Dedifferentiated amniotic fluid mesenchymal stem cell (primary cell): Measurements from ENCODE around the gene PLIN1.

Experiments
- DNase-seq: peaks from one replicate; pipeline ENCODE4 v3.0.0-alpha.2; 2016; ENCODE audit errors: extremely low spot score

PLIN1 gene

DNA sequence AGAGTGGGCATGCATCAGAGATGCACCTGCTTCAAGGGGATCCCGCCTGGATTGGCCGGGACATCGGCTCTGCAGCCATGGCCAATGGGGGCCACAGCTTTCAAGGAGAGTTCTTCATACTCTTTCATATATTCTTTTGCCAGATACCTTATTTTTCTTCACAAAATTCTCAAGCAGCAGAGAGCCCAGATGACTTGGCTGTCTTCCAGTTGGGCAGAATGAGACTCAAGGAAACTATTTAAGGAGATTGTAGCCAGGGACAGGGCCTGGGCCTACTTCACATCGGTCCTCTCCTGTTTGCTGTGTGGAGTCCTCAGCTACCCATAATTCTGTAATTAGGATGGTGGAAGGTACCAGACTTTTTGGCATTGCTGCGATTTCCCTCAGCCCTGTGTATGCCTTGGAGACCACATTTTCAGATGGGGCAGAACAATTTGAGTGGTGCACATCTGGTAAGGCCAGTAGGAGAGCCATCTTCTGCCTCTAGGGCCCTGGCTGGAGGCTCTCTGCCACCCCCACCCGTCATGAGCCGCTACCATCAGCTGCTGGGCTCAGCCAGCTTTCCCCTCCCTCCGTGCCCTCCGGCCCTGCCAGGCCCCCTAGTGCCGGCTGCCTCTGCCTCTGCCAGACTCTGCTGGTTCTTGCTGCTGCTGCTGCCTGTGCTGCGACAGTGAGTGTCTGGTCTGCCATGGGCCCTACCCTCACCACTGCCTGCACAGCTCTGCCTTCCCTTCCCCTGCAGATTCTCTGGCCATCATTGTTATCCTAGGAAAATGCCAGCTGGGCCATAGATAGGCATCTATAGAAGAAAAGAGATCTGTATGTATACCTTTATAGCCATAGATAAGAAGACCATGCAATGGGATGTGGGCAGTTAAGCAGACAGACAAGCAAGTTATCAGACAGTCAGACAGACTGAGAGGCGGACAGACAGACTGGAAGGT, 6.7 kb downstream of the PLIN1 start:
- DNase-seq: peak; percentile 42

DNA sequence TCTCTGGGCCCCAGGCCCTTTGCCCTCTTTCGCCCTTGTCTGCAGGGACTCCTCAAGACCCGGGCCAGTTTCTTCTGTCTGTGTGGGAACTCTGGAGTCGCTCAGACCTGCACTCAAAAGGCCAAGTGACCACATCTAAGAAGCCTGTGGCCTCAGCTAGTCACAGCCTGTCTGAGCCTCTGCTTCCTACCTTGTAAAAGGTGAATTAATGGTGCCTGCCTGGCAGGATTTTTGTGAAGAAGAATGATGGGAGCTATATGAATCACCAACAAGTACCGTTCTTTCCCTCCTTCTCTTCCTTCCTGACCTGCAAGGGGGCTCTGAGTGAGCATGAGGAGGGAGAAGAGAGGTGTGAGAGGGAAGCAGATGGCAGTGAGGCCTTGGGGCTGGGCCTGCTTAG, 7.5 kb downstream of the PLIN1 start:
- no peak for DNase-seq

DNA sequence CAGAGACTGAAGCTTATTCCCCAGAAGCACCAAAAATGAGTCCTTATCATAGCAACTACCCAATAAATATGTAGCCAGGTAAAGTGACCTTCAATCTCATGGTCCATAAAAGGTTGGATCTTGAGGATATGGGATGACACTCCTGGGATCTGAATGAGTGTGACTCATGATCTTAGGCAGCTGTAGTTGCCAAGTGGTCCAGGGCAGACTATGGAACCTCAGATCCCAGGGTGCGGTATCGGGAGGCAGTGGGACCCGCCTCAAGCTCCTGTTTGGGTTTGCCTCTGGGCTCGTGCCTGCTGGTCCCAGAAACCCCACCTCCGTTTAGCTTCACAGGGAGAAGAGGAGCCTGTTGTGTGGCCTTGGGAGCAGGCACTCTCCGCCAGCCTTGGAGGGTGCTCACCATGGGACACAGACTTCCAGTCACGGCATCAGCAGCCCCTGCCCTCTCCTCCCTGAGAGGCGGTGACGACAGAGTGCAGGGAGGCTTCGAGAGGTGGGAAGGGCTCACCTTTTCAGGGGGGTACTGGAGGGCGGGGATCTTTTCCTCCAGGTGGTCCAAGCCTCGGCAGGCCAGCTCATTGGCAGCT, 8.1 kb downstream of the PLIN1 start:
- no peak for DNase-seq

DNA sequence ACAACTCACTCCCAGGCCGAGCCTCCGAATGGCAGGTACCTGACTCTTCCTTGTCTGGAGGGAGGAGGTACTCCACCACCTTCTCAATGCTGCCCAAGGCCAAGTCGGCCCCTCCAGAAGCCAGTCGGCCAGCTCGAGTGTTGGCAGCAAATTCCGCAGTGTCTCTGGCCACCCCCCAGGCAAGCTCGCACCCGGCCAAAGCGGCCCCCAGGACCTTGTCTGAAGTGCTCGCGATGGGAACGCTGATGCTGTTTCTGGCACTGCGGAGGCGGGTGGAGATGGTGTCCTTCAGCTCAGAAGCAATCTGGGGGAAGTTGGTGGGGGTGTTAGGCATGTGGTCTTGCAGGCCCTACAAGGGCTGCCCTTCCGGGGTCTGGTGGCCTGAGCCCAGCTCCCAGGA, 9.2 kb downstream of the PLIN1 start:
- no peak for DNase-seq

DNA sequence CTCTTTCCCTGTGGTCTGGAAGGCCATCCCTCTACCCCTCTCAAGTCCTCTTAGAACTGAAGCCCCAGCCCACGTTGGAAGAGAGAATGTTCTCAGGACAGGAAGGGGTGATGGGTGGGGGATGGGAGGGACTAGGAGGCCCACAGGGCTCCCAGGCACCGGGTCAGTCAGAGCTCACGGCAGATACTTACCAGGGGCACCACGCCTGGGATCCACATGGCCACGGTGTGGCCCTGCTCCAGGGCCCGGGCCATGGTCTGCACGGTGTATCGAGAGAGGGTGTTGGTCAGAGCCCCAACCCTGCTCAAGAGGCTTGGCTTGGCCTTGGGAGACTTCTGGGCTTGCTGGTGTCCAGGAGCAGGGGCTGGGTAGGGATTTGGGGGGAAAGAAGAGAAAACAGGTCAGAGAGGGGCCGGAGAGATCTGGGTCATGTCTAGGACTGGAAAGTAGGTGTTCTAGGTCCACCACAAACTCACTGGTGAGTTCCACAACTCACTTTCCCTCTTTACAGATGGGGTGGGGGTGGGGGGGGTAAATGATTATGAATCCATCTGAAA, 9.8 kb downstream of the PLIN1 start:
- DNase-seq: no peak

DNA sequence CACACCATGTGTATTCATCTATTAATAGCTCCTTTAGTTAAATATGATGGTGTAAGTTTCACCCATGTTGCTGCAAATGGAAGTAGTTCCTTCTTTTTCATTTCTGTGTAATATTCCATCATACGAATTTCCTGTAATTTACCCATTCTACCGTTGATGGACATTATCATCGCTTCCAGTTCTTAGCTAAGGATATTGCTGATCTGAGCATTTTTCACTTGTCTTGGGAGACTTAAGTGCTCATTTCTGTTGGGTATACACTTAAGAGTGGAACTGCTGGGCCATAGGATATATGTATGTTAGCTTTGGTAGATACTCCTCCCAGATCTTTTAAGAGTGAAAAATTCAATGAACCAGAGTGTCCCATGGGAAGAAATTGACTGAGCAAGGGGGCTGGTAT, 11.0 kb downstream of the PLIN1 start:
- no peak for DNase-seq

DNA sequence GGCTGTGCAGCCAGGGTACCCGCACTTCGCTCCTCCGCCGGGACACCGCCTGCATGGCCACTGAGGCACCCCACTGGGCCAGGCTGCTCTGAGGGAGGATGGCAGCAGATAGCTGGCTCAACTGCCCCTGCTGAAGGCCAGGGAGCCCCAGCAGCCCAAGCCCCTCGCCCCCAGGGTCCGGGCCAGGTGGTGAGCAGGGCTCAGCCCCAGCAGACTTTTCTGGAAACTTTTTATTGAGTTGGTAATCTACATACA, 11.5 kb downstream of the PLIN1 start:
- no peak for DNase-seq

DNA sequence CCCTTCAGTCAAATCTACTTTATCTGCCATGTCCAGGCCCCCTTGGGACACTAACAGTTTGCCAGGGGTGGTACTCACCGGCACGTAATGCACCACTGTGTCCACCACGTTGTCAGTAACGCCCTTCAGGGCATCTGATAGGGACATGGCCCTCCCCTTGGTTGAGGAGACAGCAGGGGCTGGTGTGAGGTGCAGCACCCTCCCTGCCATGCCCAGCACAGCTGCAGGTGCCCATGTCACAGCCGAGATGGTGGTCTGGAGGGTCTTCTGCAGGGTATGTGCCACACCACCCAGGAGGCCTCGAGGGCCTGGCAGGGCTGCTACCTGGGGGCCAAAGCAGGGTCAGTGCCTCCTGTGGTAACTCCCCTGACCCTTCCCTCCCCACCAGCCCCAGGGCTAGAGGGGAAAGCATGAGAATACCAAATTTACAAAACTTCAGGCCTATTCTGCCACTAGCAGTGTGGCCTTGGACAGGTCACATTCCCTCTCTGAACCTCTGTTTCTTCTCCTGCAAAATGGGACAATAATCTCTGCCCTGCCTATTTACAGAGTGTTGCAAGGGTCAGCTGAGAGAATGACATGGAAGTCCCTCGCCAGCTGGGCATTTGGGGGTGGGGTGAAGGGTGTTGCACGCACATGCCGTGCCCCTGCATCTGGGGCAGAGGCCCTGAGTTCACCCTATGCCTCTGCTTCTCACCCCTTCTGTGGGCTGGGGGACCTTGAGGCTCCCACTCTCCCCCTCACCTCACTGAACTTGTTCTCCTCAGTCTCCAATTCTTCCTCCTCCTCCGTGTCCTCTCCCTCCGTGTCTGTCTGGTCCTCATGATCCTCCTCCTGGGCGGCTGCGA, 12.1 kb downstream of the PLIN1 start:
- no peak for DNase-seq

DNA sequence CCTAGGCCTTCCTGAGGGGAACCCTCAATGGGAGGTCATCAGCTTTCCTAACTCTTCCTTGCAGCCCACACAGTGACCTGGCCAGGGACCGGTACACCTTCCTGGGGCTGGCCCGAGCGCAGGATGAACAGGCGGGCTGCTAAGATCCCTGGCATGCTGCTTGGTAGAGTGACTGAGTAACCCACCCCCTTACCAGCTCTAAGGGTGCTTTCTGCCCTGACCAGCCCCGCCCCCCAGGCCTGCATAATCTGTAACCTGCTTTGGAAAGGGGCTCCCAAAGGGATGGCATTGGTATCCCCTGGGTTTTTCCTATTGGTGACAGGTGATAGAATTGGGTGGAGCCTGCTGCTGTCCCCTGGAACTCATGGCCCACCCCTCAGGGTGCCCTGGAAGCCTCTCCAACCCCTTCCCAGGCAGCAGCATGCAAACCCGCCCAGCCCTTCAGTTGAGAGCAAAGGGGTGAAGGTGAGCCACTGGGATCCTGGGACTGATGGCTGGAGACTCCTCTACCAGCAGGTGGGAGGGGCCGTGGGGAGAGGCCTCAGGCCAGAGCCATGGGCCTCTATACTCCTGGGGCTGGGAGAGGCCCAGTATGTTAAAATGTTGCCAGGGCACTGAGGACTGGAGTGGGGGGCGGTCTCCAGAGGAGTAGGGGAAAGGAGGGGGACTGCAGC, 12.8 kb downstream of the PLIN1 start:
- no peak for DNase-seq

DNA sequence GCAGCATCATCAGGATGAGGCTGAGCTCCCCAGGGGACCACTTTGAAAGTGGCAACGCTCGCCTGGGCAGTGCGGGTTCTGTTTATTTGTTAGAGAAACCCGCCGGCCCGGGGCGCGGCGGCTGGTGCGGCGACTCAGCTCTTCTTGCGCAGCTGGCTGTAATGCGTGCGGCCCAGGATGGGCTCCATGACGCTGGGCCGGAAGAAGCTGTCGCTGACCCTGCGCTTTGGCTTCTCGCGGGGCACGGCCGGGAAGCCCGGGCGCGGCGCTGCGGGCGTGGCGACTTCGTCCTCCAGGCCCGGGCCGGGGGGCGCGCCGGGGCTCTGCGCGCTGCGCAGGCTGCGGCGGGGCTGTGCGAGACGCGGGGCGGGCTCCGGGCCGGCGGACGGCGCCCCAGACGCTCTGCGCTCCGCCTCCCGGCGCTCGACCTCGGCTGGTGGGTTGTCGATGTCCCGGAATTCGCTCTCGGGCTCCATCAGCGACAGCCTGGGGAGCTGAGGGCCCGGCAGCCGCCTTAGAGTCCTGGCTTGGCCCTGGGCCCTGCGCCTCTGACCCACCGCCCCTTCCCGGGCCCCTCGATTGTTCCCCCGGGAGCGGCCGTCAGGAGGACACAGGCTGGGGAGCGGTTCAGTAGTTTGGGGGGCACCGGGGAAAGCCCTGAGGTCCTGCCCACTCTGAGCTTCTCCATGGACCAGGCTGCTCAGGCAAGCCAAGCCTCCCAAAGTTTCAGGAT, 13.6 kb downstream of the PLIN1 start:
- peak; percentile 17 for DNase-seq

DNA sequence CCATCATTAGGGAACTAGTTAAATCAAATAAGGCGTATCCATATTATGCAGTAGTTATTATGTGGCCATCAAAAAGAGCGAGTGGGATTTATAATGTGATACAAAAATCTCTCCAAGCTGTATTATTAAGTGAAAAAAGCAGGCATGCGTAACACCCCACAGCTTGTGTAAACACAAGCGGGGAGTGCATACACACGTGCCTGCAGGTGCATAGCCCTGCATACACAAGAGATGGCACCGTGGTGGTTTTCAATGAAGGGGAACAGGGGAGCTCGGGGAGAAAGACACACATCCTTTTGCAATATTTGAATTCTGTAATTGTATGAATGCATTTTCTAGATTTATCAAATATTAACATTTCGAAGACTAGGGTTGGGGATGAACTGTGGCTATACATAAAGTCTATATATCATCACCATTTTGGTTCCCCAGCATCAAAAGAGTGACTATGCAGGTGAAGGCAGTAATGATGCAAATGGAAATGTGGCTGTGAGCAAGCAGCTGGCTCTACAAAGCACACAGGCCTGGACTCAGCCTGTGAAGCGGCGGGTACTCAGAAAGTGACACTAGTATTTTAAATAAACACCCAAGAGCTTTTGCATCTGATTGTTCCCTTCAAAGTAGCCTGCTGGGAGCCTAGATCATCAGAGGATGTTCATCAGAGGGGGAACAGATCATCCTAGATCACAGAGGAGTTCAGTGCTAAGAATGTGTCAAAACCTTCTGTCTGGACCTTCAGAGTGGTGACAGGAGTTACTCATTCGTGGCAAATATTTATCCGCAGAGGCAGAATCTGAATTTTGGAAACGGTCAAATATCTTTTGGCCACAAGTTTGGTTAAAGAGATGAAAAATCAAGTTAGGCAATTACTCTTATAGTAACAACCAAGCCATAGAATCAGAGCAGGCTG, 14.5 kb downstream of the PLIN1 start:
- no peak for DNase-seq

DNA sequence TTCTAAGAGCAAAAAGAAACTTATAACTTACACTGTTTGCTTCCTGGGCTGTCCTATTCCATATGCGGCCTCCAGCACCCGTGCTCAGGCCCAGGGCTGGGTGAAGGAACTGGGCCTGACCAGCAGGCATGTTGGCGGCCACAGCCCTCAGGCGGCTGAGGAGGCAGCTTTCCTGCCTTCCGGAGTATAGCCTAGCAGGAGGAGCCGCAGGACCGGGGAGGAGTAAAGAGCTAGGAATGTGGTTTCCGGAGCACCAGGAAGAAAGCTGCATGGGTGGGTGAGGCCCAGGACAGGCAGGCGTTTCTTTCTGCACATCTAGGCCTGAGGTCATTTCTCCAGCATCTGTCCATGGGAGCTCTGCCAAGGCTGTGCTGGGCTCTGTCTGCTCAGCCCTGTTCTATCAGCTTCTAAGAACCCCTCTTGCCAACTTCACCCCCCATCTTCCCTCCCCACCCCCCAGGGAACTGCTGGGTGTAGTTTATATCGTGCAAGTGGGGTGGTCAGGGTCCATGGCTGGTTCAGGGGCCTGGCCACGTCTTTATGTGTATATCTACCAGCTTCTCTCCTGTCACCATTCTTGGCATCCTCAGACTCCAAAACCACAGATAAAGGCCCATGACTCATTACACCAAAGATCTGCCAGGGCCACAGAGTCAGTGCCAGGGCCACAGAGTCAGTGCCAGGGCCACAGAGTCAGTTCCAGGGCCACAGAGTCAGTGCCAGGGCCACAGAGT, 16.1 kb downstream of the PLIN1 start:
- DNase-seq: peak; percentile 80

DNA sequence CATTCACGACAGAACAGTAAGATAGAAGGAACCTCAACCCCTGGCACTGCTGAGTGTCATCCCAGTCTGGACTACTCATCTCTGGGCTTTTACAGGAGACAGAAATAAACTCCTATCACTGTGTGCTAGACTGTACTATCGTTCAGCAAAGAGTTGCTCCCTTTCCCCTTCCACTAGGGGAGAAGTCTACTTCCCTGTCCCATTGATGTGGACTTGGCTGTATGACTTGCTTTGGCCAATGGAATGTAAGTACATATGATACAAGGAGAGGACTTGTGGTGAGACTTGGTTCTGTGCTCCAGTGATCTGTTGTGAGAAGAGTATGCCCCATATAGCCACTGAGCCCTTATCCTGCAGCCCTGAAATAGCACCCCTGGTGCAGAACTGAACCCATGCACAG, 18.6 kb downstream of the PLIN1 start:
- no peak for DNase-seq

DNA sequence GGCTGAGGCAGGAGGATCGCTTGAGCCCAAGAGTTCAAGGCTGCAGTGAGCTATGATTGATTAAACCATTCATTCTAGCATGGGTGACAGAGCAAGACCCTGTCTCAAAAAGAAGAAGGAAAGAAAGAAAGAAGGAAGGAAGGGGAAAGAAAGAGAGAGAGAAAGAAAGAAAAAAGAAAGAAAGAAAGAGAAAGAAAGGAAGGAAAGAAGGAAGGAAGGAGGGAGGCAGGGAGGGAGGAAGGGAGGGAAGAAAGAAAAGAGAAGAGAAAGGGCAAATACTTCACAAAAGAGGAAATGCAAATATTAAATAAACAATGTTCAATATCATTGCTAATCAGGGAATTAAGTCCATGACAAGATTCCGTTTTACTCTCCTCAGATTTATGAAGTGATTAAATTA, 19.9 kb downstream of the PLIN1 start:
- no peak for DNase-seq

DNA sequence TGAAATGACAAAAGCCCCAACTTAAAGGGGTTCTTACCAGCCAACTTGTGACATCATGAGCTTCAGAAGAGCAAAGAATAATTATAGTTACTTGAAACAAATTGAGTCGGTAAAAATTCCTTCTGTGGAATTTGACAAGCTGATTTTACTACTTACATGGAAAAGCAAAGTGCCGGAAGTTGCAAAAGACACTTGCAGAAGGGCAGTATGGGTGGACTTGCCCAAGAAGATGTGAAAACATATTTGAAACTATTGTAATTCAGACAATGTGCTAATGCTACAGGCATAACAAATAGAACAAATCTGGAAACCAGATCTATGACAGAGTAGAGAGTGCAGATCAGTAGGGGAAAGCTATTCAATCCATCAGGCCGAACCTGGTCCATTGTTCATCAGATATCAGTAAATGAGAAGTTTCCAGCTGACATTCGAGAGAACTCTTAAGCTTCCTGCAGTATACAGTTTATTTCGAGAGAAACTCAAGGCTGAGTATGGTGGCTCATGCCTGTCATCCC, 21.4 kb downstream of the PLIN1 start:
- DNase-seq: no peak

DNA sequence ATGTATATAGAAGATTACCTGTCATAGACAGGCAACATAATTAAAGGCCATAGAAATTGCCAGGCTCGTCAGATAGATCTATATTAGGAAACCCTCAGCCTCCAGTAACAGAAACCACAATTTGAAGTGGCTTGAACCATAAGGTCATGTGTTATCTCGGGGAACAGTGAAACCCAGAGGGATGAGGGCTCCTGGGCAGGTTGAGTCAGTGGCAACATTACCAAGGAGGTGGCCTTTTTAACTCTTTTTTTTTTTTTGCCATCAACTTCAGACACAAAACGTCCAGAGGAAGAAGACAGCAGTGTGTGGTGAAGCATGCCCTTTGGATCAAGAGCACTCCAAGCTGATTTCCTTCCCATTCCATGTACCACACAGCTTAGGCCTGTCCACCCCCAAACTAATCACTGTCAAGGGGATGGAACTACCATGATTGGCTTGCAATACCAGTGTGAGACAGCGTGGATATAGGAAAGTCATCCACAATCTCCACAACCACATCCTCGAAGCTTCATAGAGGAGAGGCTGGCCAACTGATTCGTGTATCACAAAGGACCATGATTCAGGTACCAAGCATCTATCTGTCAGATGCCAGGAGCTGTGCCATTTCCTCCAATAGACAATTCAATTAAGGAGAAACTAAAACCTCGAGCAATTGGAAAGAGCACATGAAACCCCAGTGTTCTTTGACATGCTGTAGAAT, 22.9 kb downstream of the PLIN1 start:
- DNase-seq: no peak

DNA sequence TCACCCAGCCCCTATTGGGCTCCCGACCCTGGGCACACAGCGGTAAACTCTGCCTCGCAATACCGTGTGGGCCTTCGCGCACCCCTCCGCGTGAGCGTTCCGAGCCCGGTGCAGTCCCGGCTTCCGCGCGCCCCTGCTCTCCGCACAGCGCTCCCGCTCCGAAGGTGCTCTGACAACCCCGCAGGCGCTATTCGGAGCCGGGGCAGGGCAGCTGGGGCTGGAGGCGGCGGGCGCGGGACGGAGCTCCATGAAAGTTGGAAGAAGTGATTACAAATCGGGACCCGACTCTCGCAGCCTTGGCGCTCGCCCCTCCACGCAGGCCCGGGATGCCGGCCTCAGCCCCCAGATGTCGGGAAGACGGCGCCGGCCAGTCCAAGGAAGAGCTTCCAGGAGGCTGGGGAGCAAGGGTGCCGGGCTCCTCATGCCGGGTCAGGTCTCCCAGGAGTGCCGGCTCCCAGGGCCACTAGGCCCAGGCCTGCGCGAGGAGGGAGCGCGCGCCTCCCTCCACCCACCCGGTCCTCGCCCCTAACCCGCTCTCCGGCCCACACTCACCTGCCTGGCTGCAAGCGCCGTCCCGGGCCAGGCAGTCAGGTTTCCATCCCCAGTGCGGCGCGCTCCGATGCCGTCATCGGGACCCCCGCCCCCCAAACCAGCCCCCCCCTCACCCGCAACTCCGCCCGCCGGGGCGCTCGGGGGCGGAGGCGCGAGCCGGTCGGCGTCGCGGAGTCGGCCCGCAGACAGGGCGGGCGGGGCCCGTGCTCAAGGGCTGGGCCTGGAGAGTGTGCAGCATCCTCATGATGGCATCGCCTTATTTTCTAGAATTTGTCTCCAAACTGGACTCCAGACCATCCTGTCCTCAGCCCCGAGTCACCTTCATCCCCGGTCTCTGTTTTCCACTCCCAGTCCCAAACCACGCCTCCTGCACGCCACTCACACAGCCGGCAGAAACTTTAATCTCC, 24.0 kb downstream of the PLIN1 start, which contains the start of gene KIF7:
Gene KIF7 (minus strand): TSS at position 621 of the 959 bp plus-strand sequence. CDS start 2,537 bp downstream, outside the sequence.
- DNase-seq: peak; percentile 16
